H1 (cell line): Measurements from ENCODE around the gene SLC4A11. TPM values are rescaled to one million over a fixed set of nuclear protein-coding genes. Genes with fewer than 3 reads are reported as not detected.

Source experiments
- CTCF ChIA-PET: fragments of 300-600 bp; sonication (Branson Sonifier 250); formaldehyde crosslinking; loops from one replicate; lab custom pipeline; 2021; ENCODE audit not compliant: partially characterized antibody; lab: Charles Lee
- POLR2A ChIA-PET: fragments of 300-600 bp; sonication (Branson Sonifier 250); formaldehyde crosslinking; loops from one replicate; lab custom pipeline; 2021; ENCODE audit warnings: inconsistent platforms; ENCODE audit not compliant: partially characterized antibody; lab: Charles Lee
- DNase-seq, 2 experiments: peaks; one replicate each; pipeline versions ENCODE4 v3.0.0 to v3.0.0-alpha.2; 2010 to 2022; ENCODE audit warnings: low spot score in 2 of 2, low read depth in 1 of 2, mixed read lengths in 1 of 2
- FAIRE-seq: peaks from 2 replicates; lab custom pipeline; 2011; peaks lifted over from hg19 to GRCh38; lab: Jason Lieb, UNC
- H2AFZ ChIP-seq: 2 replicates; pipeline ENCODE4 v1.8.1; 2012; ENCODE audit warnings: low read length, inconsistent platforms
- H2AK5ac ChIP-seq: 2 replicates; pipeline ENCODE4 v1.6.1; 2013; ENCODE audit warnings: low read depth, low read length
- H2BK120ac ChIP-seq: replicated peaks from 2 replicates; pipeline ENCODE3; 2013; ENCODE audit warnings: low read depth, low read length, inconsistent platforms
- H2BK12ac ChIP-seq: 2 replicates; pipeline ENCODE4 v1.6.1; 2013; ENCODE audit warnings: low read depth, low read length
- H2BK15ac ChIP-seq: 2 replicates; pipeline ENCODE4 v1.6.1; 2013; ENCODE audit warnings: low read length
- H2BK20ac ChIP-seq: 2 replicates; pipeline ENCODE4 v1.6.1; 2013; ENCODE audit warnings: low read length
- H2BK5ac ChIP-seq: 2 replicates; pipeline ENCODE4 v1.6.1; 2013; ENCODE audit warnings: low read depth, low read length
- H3K14ac ChIP-seq: 2 replicates; pipeline ENCODE4 v1.6.1; 2013; ENCODE audit warnings: inconsistent platforms; ENCODE audit not compliant: insufficient read length
- H3K18ac ChIP-seq: 2 replicates; pipeline ENCODE4 v1.6.1; 2013; ENCODE audit warnings: low read length; ENCODE audit errors: extremely low read depth
- H3K23ac ChIP-seq: 2 replicates; pipeline ENCODE4 v1.6.1; 2013; ENCODE audit warnings: inconsistent platforms; ENCODE audit not compliant: insufficient read length
- H3K23me2 ChIP-seq: 2 replicates; pipeline ENCODE4 v1.6.1; 2013; ENCODE audit warnings: low read depth, low read length
- H3K27ac ChIP-seq: 2 replicates; pipeline ENCODE4 v1.6.1; 2011; ENCODE audit warnings: low read depth, low read length, inconsistent platforms
- H3K27me3 ChIP-seq, 4 experiments: replicated peaks in 1 of 4; 1 replicate in 1 of 4; 2 replicates in 3 of 4; pipeline versions ENCODE4 v1.6.1 to v1.8.1; 2011 to 2013; ENCODE audit warnings: low read length in 3 of 4, mild to moderate bottlenecking in 3 of 4, inconsistent platforms in 2 of 4, mixed read lengths in 2 of 4, moderate library complexity in 1 of 4; ENCODE audit not compliant: control insufficient read depth in 3 of 4, insufficient read depth in 3 of 4; ENCODE audit errors: extremely low read depth in 1 of 4
- H3K36me3 ChIP-seq, 4 experiments: 2 replicates each; pipeline versions ENCODE4 v1.6.1 to v1.8.1; 2011 to 2013; ENCODE audit warnings: mild to moderate bottlenecking in 4 of 4, low read length in 3 of 4, moderate library complexity in 2 of 4, control low read depth in 1 of 4, inconsistent platforms in 1 of 4; ENCODE audit not compliant: insufficient read depth in 4 of 4, control insufficient read depth in 2 of 4
- H3K4ac ChIP-seq: replicated peaks from 2 replicates; pipeline ENCODE3; 2013; ENCODE audit warnings: low read length, low read depth, mixed read lengths, inconsistent platforms; ENCODE audit not compliant: insufficient read length
- H3K4me1 ChIP-seq, 4 experiments: replicated peaks in 1 of 4; 1 replicate in 1 of 4; 2 replicates in 3 of 4; pipeline versions ENCODE4 v1.6.1 to v1.8.1; 2011 to 2013; ENCODE audit warnings: low read length in 3 of 4, inconsistent platforms in 2 of 4, mixed read lengths in 1 of 4; ENCODE audit not compliant: insufficient read depth in 4 of 4, control insufficient read depth in 3 of 4
- H3K4me2 ChIP-seq, 2 experiments: 2 replicates each; pipeline versions ENCODE4 v1.6.1 to v1.8.1; 2011 to 2013; ENCODE audit warnings: low read depth in 2 of 2, low read length in 2 of 2, control low read depth in 1 of 2, inconsistent platforms in 1 of 2, mild to moderate bottlenecking in 1 of 2; ENCODE audit not compliant: insufficient read depth in 1 of 2
- H3K4me3 ChIP-seq, 4 experiments: fragments of 200-600, 300-600 bp in 1 of 4; sonication (generic), shearing (Covaris generic), sonication (Bioruptor Twin) in 1 of 4; 2 replicates each; pipeline versions ENCODE4 v1.5.1 to v1.8.1; 2011 to 2016; ENCODE audit warnings: low read length in 4 of 4, low read depth in 3 of 4, control low read depth in 2 of 4, inconsistent platforms in 2 of 4, mild to moderate bottlenecking in 2 of 4, mixed read lengths in 1 of 4, moderate library complexity in 1 of 4; ENCODE audit not compliant: insufficient read depth in 2 of 4; ENCODE audit errors: extremely low read depth in 1 of 4
- H3K56ac ChIP-seq: replicated peaks from 2 replicates; pipeline ENCODE3; 2013; ENCODE audit warnings: low read depth, mild to moderate bottlenecking, mixed read lengths, low read length, inconsistent platforms; ENCODE audit not compliant: insufficient read length
- H3K79me1 ChIP-seq: 2 replicates; pipeline ENCODE4 v1.6.1; 2013; ENCODE audit warnings: low read depth, low read length, control low read depth
- H3K79me2 ChIP-seq, 2 experiments: 2 replicates each; pipeline versions ENCODE4 v1.6.1 to v1.8.1; 2012 to 2013; ENCODE audit warnings: low read length in 2 of 2, mild to moderate bottlenecking in 2 of 2, inconsistent platforms in 1 of 2; ENCODE audit not compliant: insufficient read depth in 2 of 2, control insufficient read depth in 1 of 2
- H3K9ac ChIP-seq, 4 experiments: replicated peaks in 1 of 4; 1 replicate in 1 of 4; 2 replicates in 3 of 4; pipeline versions ENCODE4 v1.6.1 to v1.8.1; 2011 to 2013; ENCODE audit warnings: low read depth in 3 of 4, low read length in 3 of 4, control low read depth in 2 of 4, mild to moderate bottlenecking in 2 of 4, moderate library complexity in 2 of 4, inconsistent platforms in 1 of 4; ENCODE audit errors: extremely low read depth in 1 of 4
- H3K9me3 ChIP-seq, 2 experiments: 2 replicates each; pipeline versions ENCODE4 v1.6.1 to v1.8.1; 2012 to 2013; ENCODE audit warnings: mild to moderate bottlenecking in 2 of 2, moderate library complexity in 2 of 2, control low read depth in 1 of 2, inconsistent platforms in 1 of 2, low read depth in 1 of 2, low read length in 1 of 2, mixed read lengths in 1 of 2; ENCODE audit not compliant: insufficient read depth in 2 of 2
- H4K20me1 ChIP-seq, 2 experiments: replicated peaks in 1 of 2; 2 replicates each; pipeline versions ENCODE3 to v1.8.1; 2011 to 2013; ENCODE audit warnings: inconsistent platforms in 2 of 2, low read length in 2 of 2, mild to moderate bottlenecking in 1 of 2; ENCODE audit not compliant: insufficient read depth in 2 of 2, control insufficient read depth in 1 of 2
- H4K5ac ChIP-seq: 2 replicates; pipeline ENCODE4 v1.6.1; 2013; ENCODE audit warnings: low read length, low read depth, mixed read lengths, inconsistent platforms; ENCODE audit not compliant: insufficient read length
- H4K8ac ChIP-seq: 2 replicates; pipeline ENCODE4 v1.8.0; 2013; ENCODE audit warnings: mild to moderate bottlenecking, moderate library complexity, low read length, inconsistent platforms; ENCODE audit not compliant: insufficient read depth; ENCODE audit errors: extremely low read depth
- H4K91ac ChIP-seq: replicated peaks from 2 replicates; pipeline ENCODE3; 2013; ENCODE audit warnings: low read length, mixed read lengths, inconsistent platforms; ENCODE audit not compliant: insufficient read length
- BCL11A ChIP-seq, 2 experiments: IDR thresholded peaks; one replicate each; pipeline ENCODE4 v1.6.1; 2011; ENCODE audit warnings: low read depth in 2 of 2, low read length in 2 of 2, mild to moderate bottlenecking in 2 of 2
- CTCF ChIP-seq, 3 experiments: IDR thresholded peaks; 1 replicate in 2 of 3; 2 replicates in 1 of 3; pipeline versions ENCODE4 v1.5.1 to v1.6.1; 2011; ENCODE audit warnings: low read length in 3 of 3, mild to moderate bottlenecking in 3 of 3, inconsistent platforms in 2 of 3, low read depth in 1 of 3, moderate library complexity in 1 of 3; ENCODE audit not compliant: insufficient read depth in 1 of 3; ENCODE audit errors: control extremely low read depth in 1 of 3
- POLR2A ChIP-seq, 2 experiments: IDR thresholded peaks; 1 replicate in 1 of 2; 2 replicates in 1 of 2; pipeline ENCODE4 v1.6.1; 2011; ENCODE audit warnings: low read depth in 2 of 2, low read length in 2 of 2, mild to moderate bottlenecking in 2 of 2; ENCODE audit errors: control extremely low read depth in 1 of 2
- WGBS, 2 experiments: shearing (Covaris generic) in 1 of 2; methylation state at CpG; one replicate each; pipeline versions ENCODE4 v1.1.6 to v1.1.7; 2013 to 2015; ENCODE audit warnings: low lambda C conversion rate in 2 of 2, mixed read lengths in 2 of 2, inconsistent platforms in 1 of 2, low coverage in 1 of 2, missing lambda C conversion rate in 1 of 2; ENCODE audit not compliant: insufficient replicate concordance in 2 of 2, insufficient coverage in 1 of 2, insufficient read length in 1 of 2; ENCODE audit errors: extremely low coverage in 1 of 2, missing lambda C conversion rate in 1 of 2; 5-methylcytosine and 5-hydroxymethylcytosine counted together
- polyA plus RNA-seq, 7 experiments: library from polyadenylated mRNA; depleted of rRNA in 3 of 7; stranded (reverse) in 5 of 7; unstranded in 2 of 7; fragments of >200 nt in 5 of 7; fragments of 200-250 nt in 2 of 7; gene quantifications; 1 replicate in 5 of 7; 2 replicates in 1 of 7; 4 replicates in 1 of 7; pipeline versions ENCODE4 v1.2.1 to v1.2.3, GENCODE V29; 2011 to 2013; ENCODE audit warnings: missing spikeins in 2 of 7, mixed read lengths in 2 of 7
- total RNA-seq: library from RNA; stranded (reverse); fragmentation: NEBNext Ultra II Directional; extraction: Animal tissue kit (Norgen Biotek cat#: 25700); gene quantifications from 2 replicates; pipeline ENCODE4 v1.2.1, GENCODE V29; 2021

The SLC4A11 gene
- total and polyA plus RNA-seq, 2 of the 8 experiments (the other 6 are each of a cell fraction or from before 2014, with no cell fraction given) = 11.9 to 32.3 TPM

DNA sequence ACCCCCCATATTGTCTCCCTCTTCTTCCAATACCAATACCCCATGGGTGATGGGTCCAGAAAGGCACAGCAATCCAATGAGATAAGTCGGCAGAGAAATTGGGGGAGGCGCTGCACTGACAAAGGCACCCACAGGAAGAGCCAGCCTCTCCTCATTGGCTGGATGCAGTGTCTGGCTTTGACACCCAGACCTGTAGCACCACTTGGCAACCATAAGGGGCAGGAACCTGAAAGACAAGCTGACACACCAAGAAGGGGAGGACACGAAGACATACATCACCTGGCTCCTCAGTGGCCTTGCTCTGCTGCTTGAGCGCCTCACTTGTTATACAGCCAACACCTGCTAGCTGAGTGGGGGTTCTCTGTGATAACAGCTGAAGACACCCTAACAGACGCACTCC, 19.4 kb upstream of the SLC4A11 start:
- Histone ChIP-seq H3K4me3 (no peak overlapping the region), H4K8ac (no peak overlapping the region), H3K4me2 (no peak overlapping the region), H3K27me3 (no peaks in the 10 kb centered on the region), H3K56ac (no peak overlapping the region), H3K79me2 (no peaks in the 10 kb centered on the region), H3K18ac (no peak overlapping the region), H3K9ac (no peak overlapping the region), H2BK5ac (no peak overlapping the region), H3K4ac (no peak overlapping the region), H2BK120ac (no peak overlapping the region), H2BK15ac (no peak overlapping the region), H2AK5ac (no peak overlapping the region), H4K20me1 (no peaks in the 10 kb centered on the region), H3K4me1 (no peaks in the 10 kb centered on the region), H4K5ac (no peak overlapping the region), H2BK20ac (no peak overlapping the region), H2BK12ac (no peak overlapping the region), H3K14ac (no peak overlapping the region), H3K79me1 (no peaks in the 10 kb centered on the region), H3K36me3 (peaks cover 0 to 4% (median 0%) of the 10 kb centered on the region in 4 experiments; a peak in 1 of 8 replicates), H3K23me2 (no peaks in the 10 kb centered on the region), H3K23ac (no peak overlapping the region), H3K9me3 (no peaks in the 10 kb centered on the region), H4K91ac (no peak overlapping the region), H2AFZ (no peak overlapping the region), H3K27ac (no peak overlapping the region)
- no peak for FAIRE-seq
- POLR2A ChIA-PET = interaction anchor here (0.9 to 1.4 kb wide), 4 partner anchors 19 to 93 kb away, joined by 3 read pairs; no protein-coding TSS in a partner anchor
- 83% methylated on average over 5 of the region's 5 CpGs; no CpG with 5 or more reads in 1 of the 2 experiments for WGBS, 2 experiments
- TF ChIP-seq POLR2A (IDR thresholded peaks at IDR 0.05; ENCODE audit: control extremely low read depth in 1 of 2, low read depth in 2 of 2, low read length in 2 of 2) (no peak), BCL11A (IDR thresholded peaks at IDR 0.05; ENCODE audit: low read depth in 2 of 2, low read length in 2 of 2) (no peak), CTCF (IDR thresholded peaks at IDR 0.05; ENCODE audit: control extremely low read depth in 1 of 3, insufficient read depth in 1 of 3, low read depth in 1 of 3, low read length in 3 of 3) (peak in 1 of 3 experiments; percentile 36; a peak in 1 of 4 replicates)
- no peak for DNase-seq
- CTCF ChIA-PET = interaction anchor here (0.6 to 3.7 kb wide), 13 partner anchors 10 to 307 kb away, joined by 3 to 41 read pairs (median 3); no protein-coding TSS in a partner anchor
